ENCODE measurements around the gene A1BG.
A peak's percentile ranks its signal among the peaks of the same experiment; 100 is the strongest.
"Not testable (repeated sequence)": the region's sequence is repeated elsewhere in the genome, so short reads cannot be mapped to it uniquely, and the experiment has no call there.

Gene A1BG

DNA sequence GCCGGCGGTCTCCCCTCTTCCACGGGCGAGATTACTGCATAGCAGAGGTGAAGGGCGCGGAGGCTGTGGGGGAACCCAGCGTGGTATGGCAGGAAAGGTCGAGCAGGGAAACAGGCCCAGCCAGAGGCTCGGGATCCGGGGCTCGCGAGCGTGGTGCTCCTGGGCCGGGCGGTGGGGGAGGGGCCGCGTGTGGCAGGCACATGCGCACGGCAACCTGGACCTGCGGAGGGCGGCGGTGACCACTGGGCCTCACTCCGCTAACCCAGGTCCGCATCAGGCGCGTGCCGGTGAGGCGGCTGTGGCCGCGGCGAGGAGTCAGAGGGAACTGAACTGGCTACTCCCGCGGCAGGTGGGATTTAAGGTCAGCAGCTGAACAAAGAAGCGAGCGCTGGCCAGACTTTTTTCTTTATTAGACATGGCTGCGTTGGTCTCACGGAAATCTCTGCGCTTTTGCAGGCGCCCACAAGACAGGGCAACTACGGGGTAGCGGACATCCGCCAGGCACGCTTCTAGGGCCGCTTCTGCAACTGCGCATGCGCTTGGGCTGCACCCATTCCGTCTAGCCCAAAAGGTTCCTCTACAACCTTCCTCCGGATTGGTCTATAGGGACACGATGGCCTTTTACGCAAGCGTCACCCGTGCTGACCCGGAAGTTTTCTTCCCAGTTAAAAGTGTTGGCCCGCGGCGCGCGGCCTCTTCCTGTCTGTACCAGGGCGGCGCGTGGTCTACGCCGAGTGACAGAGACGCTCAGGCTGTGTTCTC lies 33.5 kb upstream of the A1BG start, which contains the start of gene RPS5:
RPS5 (plus strand) TSS at position 694 of the 762 bp plus-strand sequence. CDS start 869 bp downstream, outside the sequence.
- DNase-seq (ENCODE audit: low read depth) = peak; percentile 93

DNA sequence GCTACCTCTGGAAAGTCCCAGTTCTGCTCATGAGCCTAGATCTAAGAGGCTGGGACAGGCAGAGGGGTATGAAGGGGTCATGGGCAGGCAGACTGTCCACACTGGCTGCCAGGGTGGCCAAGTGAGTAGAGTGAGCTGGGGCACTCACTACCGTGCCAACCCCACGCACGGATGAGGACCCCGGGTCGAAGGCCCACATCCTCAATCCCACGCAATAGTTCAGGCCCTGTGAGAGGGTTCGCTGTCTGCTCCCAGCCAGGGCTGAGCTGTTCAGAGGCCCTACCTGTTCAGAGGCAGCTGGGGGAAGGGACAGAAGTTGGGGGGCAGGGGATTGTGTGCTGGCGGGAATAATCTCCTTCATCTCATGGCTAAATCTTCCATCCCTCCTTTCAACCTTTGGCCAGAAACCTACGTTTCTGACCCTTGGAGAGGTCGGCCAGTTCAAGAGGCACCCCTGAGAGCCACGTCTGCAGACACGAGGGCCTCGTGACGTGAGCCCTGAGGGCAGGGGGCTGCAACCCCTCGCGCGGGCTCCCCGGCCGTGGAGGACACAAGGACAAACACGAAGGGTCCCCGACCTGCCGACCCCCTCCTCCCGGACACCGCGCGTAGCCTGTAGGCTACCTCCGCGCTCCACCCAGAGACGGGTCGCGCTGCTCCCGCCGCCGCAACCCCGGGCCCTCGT lies 32.7 kb upstream of the A1BG start:
- no peak for DNase-seq (ENCODE audit: low read depth)

DNA sequence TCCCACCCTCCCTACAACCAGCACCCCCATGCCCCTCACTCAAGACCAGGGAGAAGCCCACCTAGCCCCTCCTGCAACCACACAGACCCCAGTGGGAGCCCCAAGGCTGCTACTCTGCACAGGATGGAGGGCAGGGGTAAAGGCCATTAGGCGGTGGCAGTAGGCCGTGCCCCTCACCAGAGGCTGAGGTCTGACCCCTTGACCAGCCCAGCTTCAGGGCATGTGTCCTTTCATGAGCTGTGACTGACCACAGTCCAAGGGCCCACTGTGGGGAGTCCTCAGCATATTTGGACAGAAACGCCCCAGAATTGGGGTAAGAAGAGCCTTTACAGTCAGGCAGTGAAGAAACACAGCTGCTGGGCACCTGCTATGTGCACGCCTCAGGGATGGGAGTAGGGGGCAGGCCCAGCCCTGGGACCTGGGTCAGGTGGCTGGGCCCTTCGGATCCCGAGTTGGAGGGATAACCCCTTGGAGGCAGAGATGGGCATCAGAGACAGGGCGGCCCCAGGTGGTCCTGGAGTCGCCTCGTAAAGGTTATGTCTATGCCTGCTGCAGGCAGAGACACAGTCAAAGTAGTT lies 32.1 kb upstream of the A1BG start:
- no peak for DNase-seq (ENCODE audit: low read depth)

DNA sequence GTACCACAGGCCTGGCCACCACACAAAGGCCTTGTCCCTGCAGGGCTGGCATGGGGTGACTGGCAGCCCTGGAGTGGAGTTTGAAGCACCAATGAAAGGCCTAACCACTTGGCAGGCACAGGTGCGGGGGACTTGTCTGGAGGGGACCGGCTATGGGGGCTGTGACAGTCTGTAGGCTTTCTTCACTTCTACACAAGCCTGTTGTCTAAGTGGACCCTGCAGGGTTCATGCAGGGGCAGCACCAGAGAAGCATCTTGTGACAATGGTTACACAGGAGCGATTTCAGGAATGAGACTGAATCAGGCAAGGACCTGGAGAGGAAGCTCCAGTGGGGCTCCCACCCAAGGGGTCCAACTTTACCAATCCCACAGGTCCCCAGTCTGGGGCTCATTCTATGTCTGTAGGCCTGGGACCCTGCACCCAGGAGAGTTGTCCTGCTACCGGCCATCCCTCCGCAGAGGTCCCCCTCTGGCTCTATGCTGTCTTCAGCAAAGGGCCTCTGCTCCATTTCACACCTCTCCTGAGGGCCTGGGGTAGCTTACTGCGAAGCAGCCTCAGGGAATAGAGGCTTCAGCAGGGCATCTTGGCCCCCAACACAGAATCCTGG lies 29.8 kb upstream of the A1BG start:
- DNase-seq (ENCODE audit: low read depth) = no peak

DNA sequence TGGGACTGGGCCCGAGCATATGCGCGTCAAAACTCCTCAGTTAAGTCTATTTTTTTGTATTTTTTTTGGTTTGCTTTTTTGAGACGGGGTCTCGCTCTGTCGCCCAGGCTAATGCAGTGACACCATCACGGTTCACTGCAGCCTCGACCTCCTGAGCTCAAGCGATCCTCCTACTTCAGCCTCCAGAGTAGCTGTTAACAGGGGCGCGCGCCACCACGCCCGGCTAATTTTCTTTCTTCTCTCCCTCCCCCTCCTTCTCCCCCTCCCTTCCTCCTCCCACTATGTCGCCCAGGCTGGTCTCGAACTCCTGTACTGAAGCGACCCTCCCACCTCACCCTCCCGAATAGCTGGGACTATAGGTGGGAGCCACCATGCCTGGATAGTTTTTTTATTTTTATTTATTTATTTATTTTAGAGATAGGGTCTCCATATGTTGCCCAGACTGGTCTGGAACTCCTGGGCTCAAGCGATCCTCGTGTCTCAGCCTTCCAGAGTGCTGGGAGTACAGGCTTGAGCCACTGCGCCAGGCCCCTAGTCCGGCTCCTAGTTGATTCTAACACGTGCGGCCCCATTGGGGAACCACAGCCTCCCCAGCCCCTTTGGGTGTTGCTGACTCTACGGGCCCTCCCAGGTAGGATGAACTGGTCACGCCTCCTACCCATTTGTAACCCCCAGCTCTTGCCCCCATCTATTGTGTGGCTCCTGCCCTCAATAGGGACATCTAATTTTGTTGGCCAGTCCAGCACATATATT lies 28.3 kb upstream of the A1BG start:
- DNase-seq (ENCODE audit: low read depth) = no peak

DNA sequence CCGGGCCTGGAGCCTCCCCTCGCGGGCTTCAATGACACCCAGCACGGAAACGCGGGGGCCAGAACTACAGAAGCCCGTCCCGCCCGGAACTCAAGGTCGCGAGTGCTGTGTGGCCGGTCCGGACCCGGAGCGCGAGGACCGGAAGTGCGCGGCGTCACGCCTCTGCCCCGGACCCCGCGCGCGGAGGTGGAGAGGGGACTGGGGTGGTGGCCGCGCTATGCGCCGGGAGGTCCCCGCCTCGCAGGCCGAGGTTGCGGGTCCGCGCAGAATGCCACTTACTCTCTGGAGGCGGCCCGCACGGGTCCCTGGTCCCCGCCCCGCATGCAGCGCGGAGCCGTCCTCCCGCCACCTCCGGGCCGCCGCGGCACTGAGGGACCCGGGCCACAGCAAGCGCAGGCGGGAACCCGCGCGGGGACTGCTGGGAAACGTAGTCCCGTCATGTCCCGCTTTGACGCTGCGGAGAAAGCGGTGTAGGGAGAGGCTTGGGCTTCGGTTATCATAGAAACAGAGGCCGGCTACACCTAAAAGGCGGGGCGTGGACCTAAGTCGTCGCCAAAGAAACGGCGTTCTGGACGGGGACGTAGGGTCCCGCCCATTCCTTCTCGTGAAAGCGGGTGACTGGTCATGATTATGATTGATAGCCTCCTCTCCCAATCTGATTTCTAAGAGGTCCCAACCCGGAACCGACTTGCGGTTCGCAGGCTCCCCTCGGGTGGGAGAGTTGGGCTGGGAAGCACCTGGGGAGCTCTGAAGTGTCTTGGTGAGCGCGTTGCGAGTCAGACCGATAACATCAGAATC lies 27.6 kb upstream of the A1BG start, which contains the start of gene ZNF837:
ZNF837 (minus strand) TSS at position 369 of the 798 bp plus-strand sequence. CDS start 11,698 bp downstream, outside the sequence.
- peak; percentile 94 for DNase-seq (ENCODE audit: low read depth)

DNA sequence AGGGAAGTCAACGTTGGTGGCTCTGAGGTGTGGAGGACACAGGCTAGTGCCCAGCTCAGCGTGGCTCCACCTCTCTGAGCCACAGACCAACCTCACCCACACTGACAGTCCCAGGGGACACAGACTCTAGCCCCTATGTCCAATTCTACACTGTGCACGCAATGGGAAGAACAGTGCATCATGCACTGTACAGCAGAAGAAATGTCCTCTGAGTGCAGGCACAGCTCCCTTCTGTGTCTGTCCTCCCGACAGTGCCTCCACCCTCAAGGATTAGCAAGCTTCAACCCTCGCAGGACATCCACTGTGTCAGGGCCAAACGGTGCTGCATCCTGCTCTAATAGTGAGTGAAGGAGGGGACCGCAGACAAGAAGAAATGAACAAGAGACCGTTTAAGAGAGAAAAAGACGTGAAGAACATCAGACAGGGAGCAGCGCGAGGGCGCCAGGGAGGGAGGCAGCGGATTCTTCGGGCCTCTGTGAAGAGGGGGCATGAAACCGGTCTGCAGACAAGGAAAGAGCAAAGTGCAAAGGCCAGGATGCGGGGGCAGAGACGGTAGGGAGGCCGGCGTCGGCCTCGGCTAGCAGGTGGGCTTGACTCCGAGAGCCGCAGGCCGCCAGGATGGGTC lies 26.9 kb upstream of the A1BG start:
- DNase-seq (ENCODE audit: low read depth) = no peak

DNA sequence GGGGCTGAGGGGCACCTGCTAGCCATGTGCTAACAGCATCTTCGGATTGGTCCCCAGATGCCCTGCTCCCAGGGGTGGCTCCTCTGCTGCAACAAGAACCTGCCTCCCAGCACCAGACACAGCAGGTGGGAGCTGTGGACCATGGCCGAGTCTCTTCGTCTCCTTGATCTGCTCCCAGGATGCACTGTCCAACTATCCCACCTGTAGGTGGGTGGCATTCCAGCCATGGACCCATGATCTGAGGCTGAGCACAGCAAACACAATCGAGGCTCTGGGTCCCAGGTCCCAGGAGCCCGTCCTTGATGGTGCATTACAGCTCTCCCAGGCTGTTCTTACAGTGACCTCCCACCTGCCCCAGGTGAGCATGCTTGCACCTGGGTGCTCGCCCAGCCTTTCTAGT lies 26.0 kb upstream of the A1BG start:
- DNase-seq (ENCODE audit: low read depth) = no peak

DNA sequence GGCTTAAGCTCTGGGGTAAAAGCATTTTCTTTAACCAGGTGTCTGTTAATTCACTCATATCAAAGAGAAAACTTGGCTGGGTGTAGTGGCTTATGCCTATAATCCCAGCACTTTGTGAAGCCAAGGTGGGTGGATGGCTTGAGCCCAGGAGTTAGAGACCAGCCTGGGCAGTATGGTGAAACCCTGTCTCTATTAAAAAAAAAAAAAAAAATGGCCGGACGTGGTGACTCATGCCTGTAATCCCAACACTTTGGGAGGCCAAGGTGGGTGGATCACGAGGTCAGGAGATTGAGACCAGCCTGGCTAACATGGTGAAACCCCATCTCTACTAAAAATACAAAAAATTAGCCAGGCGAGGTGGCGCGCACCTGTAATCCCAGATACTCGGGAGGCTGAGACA lies 23.4 kb upstream of the A1BG start:
- DNase-seq (ENCODE audit: low read depth) = not testable (repeated sequence)

DNA sequence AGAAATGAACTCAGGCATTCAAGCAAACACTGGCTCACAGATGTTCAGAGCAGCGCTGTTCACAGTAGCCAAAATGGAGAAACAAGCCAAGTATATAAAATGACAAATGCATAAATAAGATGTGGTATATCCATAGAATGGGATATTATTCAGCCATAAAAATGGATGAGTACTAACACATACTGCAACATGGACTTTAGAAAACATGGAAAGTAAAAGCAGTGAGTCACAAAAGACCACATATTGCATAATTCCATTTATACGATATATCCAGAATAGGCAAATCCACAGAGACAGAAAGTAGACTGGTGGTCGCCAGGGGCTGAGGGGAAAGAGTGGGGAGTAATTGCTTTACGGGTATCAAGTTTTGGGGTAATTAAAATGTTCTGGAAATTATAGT lies 20.9 kb upstream of the A1BG start:
- DNase-seq (ENCODE audit: low read depth) = no peak

DNA sequence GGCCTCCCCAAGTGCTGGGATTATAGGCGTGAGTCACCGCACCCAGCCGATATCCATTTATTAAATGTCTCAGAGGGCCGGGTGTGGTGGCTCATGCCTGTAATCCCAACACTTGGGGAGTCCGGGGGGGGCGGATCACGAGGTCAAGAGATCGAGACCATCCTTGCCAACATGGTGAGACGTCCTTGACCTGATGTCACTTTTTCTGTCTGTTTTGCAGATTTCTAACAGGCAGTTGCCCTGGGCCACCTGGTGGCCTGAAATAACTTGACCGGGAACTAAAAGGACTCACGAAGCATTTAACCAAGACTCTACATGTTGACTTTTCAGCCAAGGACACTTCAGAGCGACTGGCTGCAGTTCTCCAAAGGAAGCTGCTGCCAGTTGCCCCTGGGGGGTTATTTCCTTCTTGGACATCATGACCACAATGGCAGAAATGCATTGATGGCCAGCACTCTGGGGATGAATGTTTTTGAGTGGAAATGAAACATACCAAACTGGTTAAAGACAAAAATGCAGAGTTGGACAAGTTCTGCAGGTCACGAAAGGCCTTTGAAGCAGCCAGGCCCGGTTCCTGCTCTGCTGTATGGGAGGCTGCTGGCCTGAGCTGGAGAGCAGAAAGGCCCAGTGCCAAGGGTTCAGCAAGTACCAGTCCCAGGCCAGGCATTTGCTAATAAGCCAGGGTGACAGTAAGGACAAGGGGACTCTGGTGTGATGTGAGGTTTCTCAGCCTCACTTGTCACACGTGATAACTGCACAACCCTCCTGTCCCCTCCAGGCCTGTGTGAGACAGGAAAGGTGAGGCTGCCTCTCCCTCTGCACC lies 19.2 kb upstream of the A1BG start:
- no peak for DNase-seq (ENCODE audit: low read depth)

DNA sequence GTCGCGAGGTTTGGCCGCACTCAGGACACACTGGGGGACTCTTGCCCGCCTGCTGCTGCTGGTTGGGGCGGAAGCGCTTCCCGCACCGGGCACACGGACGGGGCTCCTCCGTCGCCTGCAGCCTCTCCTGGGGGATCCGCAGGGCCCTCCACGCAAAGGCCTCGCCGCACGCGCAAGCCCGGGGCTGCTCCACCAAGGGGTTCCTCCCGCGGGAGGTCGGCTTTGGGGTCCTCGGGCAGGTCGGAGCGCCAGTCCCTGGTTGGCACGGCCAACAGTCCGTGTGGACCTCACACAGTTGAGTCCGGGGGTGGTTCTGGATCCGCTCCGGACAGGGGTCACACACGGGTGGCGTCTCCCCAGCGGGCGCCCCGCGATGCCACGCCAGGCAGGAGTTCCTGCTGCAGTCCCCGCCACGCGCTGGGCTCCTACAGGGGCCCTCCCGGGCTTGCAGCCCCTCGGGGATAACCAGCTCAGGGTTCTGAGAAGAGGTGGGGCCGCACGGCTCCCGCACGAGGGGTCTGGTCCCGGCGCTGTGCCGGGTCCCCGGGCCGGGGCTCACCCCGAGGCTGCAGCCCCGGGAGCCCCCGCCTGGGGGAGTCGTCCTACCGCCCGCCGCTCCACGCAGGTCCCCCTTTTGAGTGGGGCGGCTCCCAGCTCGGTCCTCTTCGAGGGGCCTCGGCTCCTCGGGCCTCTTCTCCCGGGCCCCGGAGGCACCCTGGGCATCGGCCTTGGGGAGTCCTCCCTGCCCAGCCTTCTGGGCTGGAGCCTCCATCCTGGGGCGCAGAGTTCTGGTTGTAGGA lies 15.5 kb upstream of the A1BG start:
- DNase-seq (ENCODE audit: low read depth) = no peak

DNA sequence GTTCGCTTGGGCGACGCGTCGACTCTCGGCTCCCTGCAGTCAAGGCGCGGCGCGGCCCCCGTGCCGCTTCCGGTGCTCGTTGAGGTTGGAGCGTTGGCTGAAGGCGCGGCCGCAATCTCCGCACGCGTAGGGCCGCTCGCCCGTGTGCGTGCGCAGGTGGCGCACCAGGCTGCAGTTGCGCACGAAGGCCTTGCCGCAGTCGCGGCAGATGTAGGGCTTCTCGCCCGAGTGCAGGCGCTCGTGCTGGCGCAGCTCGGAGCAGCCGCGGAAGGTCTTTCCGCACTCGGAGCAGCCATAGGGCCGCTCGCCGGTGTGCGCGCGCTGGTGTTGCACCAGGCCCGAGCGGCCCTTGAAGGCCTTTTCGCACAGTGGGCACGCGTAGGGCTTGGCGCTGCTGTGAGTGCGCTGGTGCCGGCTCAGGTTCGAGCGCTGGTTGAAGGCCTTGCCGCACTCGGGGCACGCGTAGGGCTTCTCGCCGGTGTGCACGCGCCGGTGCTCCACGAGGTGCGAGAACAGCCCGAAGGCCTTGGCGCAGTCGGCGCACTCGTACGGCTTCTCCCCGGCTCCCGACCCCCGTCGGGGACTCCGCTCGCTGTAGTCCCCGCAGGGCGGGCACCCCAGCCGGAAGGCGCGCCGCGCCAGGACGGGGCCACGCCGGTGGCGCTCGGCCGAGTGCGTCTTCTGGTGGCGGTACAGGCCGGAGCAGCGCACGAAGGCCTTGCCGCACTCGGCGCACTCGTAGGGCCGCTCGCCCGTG lies 14.6 kb upstream of the A1BG start:
- DNase-seq (ENCODE audit: low read depth) = no peak

DNA sequence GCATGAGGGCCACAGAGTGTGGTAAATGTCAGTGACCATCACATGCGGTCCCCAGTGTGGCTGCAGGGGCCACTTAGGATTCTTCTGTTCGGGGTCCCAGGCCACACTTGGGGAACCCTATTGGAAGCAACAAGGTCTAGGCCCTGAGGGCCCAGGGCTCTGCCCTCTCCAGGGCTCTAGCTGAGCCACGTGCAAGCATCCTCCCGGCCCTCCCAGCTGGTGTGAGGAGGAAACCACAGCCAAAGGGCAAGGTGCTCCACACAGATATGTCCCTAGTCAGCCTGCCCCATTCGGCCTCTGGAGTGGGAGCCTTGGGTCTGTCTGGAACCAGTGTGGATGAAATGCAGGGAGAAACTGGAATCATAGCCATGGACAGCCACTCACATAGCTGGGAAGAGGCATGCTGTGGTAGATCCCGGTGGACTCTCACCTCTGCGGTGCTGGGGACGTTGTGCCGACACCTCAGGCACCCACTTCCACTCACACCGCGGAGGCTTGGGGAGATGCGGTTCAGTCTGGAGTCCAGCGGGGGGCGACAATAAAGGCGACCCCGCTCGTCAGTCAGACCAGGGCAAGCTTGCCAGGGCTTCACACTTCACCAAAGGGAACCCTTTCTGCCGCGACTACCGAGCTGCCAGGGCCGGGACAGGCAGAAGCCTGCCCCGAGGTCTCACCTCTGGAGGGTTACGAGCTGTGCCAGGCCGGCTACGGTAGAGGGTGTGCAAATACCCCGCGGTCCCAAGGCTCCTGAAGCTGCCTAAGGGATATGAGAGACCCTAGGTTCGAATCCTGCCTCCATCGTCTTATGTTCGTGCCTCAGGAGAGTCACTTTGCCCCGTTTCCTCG lies 13.5 kb upstream of the A1BG start:
- no peak for DNase-seq (ENCODE audit: low read depth)

DNA sequence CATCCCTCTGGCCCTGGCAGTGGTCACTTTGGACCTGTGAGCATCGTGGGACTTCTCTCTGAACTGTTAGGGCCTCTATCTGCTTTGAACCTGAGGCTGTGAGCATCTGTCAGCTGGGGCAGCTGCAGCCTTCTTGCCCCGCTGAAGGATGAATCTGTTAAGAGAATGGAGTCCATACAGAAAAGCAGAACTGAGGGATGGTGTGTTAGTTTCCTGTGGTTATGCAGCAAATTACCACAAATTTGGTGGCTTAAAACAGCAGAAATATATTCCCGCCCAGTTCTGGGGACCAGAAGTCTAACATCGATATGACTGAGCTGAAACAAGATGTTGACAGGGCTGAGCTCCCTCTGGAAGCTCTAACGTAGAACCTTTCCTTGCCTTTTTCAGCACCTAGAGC lies 10.9 kb upstream of the A1BG start:
- DNase-seq (ENCODE audit: low read depth) = no peak

DNA sequence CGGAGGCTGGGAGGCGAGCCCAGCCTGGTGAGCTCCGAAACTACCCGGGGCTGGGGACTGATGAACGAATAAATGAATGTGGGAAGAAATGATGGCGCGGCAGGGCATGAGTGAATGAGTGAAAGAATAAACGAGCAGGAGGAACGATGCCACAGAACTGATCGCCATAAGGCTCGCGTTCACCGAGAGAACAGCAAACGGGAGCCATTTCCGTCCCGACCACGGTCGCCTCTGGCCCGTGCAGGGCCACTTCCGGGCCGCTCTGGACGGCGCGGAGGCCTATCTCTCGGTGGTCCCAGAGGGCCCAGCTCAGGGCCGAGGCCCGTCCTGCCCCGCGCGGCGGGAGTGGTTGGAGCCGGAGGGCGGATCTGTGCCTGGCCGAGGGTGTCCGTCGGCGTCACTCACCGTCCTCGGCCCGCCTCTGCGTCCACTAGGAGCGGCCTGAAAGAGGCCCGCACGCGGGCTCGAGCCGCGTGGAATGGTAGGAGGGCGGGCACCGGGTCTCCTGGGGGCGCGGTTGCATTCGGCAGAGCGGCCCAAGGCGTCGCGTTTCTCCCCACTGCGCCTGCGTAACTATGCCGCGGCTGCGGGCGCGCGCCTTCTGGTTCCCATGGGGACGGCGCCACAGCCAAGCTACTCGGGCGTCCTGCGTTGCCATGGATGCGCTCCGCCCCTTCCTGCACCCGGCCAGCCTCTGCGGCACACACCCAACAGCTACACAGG lies 9.1 kb upstream of the A1BG start, which contains the start of gene ZNF497:
ZNF497 (minus strand) TSS at position 480 of the 723 bp plus-strand sequence. CDS start 5,116 bp downstream, outside the sequence.
- DNase-seq (ENCODE audit: low read depth) = peak; percentile 98

All from activated T-cell treated with anti-CD3 and anti-CD28 coated beads for 48 hours (primary cell).